SH-SY5Y (cell line): ENCODE data around the gene TENT4A.

ENCODE experiments used
- GATA2 ChIP-seq: IDR thresholded peaks from 2 replicates; pipeline ENCODE4 v1.6.1; 2011; ENCODE audit warnings: mild to moderate bottlenecking, low read depth, low read length
- GATA3 ChIP-seq: IDR thresholded peaks from 2 replicates; pipeline ENCODE4 v1.6.1; 2011; ENCODE audit warnings: low read depth, mild to moderate bottlenecking, low read length, moderate library complexity

DNA sequence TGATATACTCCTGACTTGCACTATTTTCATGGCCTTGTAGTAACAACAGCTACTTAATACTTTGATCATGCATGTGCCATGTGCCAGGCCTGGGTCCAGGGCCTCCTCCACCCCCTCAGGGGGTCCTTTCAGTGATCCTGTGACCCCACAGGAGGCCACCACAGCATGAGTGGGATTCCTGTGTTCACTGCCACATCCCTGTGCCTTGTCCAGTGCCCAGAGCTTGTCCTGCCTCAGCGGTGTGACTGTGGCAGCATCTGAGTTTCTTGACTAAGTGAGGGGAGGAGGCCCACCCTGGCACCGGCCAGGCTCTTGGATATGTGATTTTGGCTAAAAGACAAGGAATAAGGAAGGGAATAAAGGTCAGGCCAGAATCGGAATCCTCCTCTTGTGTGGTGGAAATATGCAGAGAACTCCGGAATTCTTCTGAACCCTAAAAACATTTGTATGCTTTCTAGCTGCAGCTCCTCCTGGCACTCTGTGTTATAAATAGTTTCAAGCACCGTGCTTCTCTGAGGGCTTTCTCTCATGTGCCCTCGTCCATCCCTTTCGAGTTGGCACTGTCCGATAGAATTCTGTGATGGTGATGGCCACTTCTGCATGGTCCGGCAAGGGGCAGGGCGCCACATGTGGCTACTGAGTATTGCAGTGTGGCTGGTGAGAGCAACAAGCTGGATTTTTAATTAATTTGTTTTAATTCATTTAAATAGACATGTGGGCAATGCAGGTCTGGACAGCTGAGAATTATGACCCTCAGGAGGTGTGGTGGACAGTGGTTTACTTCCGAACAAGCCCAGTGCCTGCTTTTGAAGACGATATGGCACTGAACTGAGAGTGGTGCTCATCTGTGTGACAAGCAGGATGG lies 31.8 kb downstream of the TENT4A start:
- TF ChIP-seq GATA3, result no peak
- TF ChIP-seq GATA2, result no peak
